ENCODE measurements around the gene MPHOSPH9. TPM values are rescaled to one million over a fixed set of nuclear protein-coding genes. Genes with fewer than 3 reads are reported as not detected.

Gene MPHOSPH9
- total RNA-seq, 4 donors from 2014 or later = 24.1 to 35.2 (median 29.6) TPM

- H3K27ac ChIP-seq = no peak overlapping the region
- H3K4me3 ChIP-seq = no peak overlapping the region
- WGBS, 2 donors = 77 to 82% methylated on average over 28 to 35 of the region's 35 CpGs
- no peaks in the 10 kb centered on the region for H3K9me3 ChIP-seq
- H3K4me1 ChIP-seq = peaks cover 0 to 36% (median 28%) of the 10 kb centered on the region in 4 donors
- H3K27me3 ChIP-seq = no peaks in the 10 kb centered on the region
- DNase-seq (ENCODE audit: low spot score in 2 of 2) = no peak
- H3K36me3 ChIP-seq = peaks cover 0 to 63% (median 0%) of the 10 kb centered on the region in 3 donors
- TF ChIP-seq POLR2A (IDR thresholded peaks at IDR 0.05) (no peak), CTCF (IDR thresholded peaks at IDR 0.05) (no peak)
These were observed 33.1 kb upstream of the MPHOSPH9 start for GRCh38 chr12:123265851-123266678.

- Histone ChIP-seq H3K4me3 (no peak overlapping the region), H3K27ac (no peak overlapping the region), H3K36me3 (peaks cover 0 to 77% (median 0%) of the 10 kb centered on the region in 3 donors), H3K27me3 (no peaks in the 10 kb centered on the region), H3K4me1 (peaks cover 0 to 25% (median 18%) of the 10 kb centered on the region in 4 donors), H3K9me3 (no peaks in the 10 kb centered on the region)
- 44 to 82% methylated on average over 3 to 7 of the region's 7 CpGs for WGBS, 2 donors
- DNase-seq (ENCODE audit: low spot score in 2 of 2) = no peak
- TF ChIP-seq POLR2A (IDR thresholded peaks at IDR 0.05) (no peak), EP300 (IDR thresholded peaks at IDR 0.05) (no peak), CTCF (IDR thresholded peaks at IDR 0.05) (no peak)
These were observed 31.7 kb upstream of the MPHOSPH9 start for GRCh38 chr12:123264642-123265041.

- WGBS, 2 donors = 85 to 86% methylated on average over 8 of the region's 8 CpGs
- no peaks in the 10 kb centered on the region for H3K9me3 ChIP-seq
- no peak overlapping the region for H3K4me3 ChIP-seq
- peaks cover 0 to 12% (median 5%) of the 10 kb centered on the region in 4 donors for H3K4me1 ChIP-seq
- H3K27ac ChIP-seq = no peak overlapping the region
- peaks cover 0 to 91% (median 0%) of the 10 kb centered on the region in 3 donors for H3K36me3 ChIP-seq
- no peak for DNase-seq (ENCODE audit: low spot score in 2 of 2)
- H3K27me3 ChIP-seq = no peaks in the 10 kb centered on the region
- TF ChIP-seq CTCF (IDR thresholded peaks at IDR 0.05) (no peak), EP300 (IDR thresholded peaks at IDR 0.05) (no peak), POLR2A (IDR thresholded peaks at IDR 0.05) (no peak)
These were observed 30.4 kb upstream of the MPHOSPH9 start for GRCh38 chr12:123263196-123263817.

- Histone ChIP-seq H3K27me3 (no peaks in the 10 kb centered on the region), H3K4me3 (no peak overlapping the region), H3K9me3 (no peaks in the 10 kb centered on the region), H3K36me3 (peaks cover 0 to 100% (median 0%) of the 10 kb centered on the region in 3 donors), H3K27ac (no peak overlapping the region), H3K4me1 (peaks cover 0 to 4% (median 0%) of the 10 kb centered on the region in 4 donors)
- no peak for DNase-seq (ENCODE audit: low spot score in 2 of 2)
- TF ChIP-seq CTCF (IDR thresholded peaks at IDR 0.05) = no peak
- TF ChIP-seq EP300 (IDR thresholded peaks at IDR 0.05) = no peak
- TF ChIP-seq POLR2A (IDR thresholded peaks at IDR 0.05) = no peak
- 88 to 91% methylated on average over 4 of the region's 4 CpGs for WGBS, 2 donors
These were observed 28.3 kb upstream of the MPHOSPH9 start for GRCh38 chr12:123261196-123261595.

GRCh38 chr12:123260081-123260480 lies 27.1 kb upstream of the MPHOSPH9 start:
- Histone ChIP-seq H3K36me3 (peaks cover 0 to 100% (median 0%) of the 10 kb centered on the region in 3 donors), H3K9me3 (no peaks in the 10 kb centered on the region), H3K4me1 (no peaks in the 10 kb centered on the region), H3K27me3 (no peaks in the 10 kb centered on the region), H3K4me3 (no peak overlapping the region), H3K27ac (no peak overlapping the region)
- TF ChIP-seq CTCF (IDR thresholded peaks at IDR 0.05) = no peak
- TF ChIP-seq POLR2A (IDR thresholded peaks at IDR 0.05) = no peak
- TF ChIP-seq EP300 (IDR thresholded peaks at IDR 0.05) = no peak
- WGBS, 2 donors = 77 to 80% methylated on average over 9 of the region's 9 CpGs
- DNase-seq (ENCODE audit: low spot score in 2 of 2) = no peak
